ENCODE results near the gene RAB36. TPM values are rescaled to one million over a fixed set of nuclear protein-coding genes. Genes with fewer than 3 reads are reported as not detected.

The RAB36 gene
- total and polyA plus RNA-seq, 2 experiments from 2014 or later = 2.7 to 5.3 TPM

DNA sequence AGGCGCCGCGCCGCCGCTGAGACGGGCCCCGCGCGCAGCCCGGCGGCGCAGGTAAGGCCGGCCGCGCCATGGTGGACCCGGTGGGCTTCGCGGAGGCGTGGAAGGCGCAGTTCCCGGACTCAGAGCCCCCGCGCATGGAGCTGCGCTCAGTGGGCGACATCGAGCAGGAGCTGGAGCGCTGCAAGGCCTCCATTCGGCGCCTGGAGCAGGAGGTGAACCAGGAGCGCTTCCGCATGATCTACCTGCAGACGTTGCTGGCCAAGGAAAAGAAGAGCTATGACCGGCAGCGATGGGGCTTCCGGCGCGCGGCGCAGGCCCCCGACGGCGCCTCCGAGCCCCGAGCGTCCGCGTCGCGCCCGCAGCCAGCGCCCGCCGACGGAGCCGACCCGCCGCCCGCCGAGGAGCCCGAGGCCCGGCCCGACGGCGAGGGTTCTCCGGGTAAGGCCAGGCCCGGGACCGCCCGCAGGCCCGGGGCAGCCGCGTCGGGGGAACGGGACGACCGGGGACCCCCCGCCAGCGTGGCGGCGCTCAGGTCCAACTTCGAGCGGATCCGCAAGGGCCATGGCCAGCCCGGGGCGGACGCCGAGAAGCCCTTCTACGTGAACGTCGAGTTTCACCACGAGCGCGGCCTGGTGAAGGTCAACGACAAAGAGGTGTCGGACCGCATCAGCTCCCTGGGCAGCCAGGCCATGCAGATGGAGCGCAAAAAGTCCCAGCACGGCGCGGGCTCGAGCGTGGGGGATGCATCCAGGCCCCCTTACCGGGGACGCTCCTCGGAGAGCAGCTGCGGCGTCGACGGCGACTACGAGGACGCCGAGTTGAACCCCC is 35.8 kb downstream of the RAB36 start:
- TF ChIP-seq, protein P1, sequence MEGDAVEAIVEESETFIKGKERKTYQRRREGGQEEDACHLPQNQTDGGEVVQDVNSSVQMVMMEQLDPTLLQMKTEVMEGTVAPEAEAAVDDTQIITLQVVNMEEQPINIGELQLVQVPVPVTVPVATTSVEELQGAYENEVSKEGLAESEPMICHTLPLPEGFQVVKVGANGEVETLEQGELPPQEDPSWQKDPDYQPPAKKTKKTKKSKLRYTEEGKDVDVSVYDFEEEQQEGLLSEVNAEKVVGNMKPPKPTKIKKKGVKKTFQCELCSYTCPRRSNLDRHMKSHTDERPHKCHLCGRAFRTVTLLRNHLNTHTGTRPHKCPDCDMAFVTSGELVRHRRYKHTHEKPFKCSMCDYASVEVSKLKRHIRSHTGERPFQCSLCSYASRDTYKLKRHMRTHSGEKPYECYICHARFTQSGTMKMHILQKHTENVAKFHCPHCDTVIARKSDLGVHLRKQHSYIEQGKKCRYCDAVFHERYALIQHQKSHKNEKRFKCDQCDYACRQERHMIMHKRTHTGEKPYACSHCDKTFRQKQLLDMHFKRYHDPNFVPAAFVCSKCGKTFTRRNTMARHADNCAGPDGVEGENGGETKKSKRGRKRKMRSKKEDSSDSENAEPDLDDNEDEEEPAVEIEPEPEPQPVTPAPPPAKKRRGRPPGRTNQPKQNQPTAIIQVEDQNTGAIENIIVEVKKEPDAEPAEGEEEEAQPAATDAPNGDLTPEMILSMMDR (IDR thresholded peaks at IDR 0.05; ENCODE audit: poor library complexity) = no peak
- no peak for TF ChIP-seq EZH2phosphoT487 (IDR thresholded peaks at IDR 0.05; ENCODE audit: low read depth, severe bottlenecking, unreplicated experiment)
- TF ChIP-seq EZH2 (IDR thresholded peaks at IDR 0.05; ENCODE audit: borderline replicate concordance) = no peak
- H3K27me3 ChIP-seq = no peaks in the 10 kb centered on the region
- peaks cover 51% of the 10 kb centered on the region for H3K4me1 ChIP-seq (ENCODE audit: insufficient read depth)
- H3K4me2 ChIP-seq = peak overlapping the region; percentile 97
- H3K79me2 ChIP-seq = peaks cover 50% of the 10 kb centered on the region
- WGBS (ENCODE audit: low lambda C conversion rate, missing lambda C conversion rate) = 4% methylated on average over 93 of the region's 112 CpGs
- H2AFZ ChIP-seq = no peak overlapping the region
- peak overlapping the region; percentile 77 for H3K27ac ChIP-seq
- H3K9me3 ChIP-seq (ENCODE audit: low read depth) = no peaks in the 10 kb centered on the region
- no peaks in the 10 kb centered on the region for H3K36me3 ChIP-seq (replicated peaks; ENCODE audit: insufficient read depth, low read depth)
- no peak for DNase-seq (ENCODE audit: low spot score)
- H3K9me2 ChIP-seq (replicated peaks; ENCODE audit: insufficient read depth) = no peaks in the 10 kb centered on the region
- H4K20me1 ChIP-seq (ENCODE audit: insufficient read depth, poor library complexity, severe bottlenecking) = peaks cover 49% of the 10 kb centered on the region
- H3K4me3 ChIP-seq = peak overlapping the region; percentile 82

DNA sequence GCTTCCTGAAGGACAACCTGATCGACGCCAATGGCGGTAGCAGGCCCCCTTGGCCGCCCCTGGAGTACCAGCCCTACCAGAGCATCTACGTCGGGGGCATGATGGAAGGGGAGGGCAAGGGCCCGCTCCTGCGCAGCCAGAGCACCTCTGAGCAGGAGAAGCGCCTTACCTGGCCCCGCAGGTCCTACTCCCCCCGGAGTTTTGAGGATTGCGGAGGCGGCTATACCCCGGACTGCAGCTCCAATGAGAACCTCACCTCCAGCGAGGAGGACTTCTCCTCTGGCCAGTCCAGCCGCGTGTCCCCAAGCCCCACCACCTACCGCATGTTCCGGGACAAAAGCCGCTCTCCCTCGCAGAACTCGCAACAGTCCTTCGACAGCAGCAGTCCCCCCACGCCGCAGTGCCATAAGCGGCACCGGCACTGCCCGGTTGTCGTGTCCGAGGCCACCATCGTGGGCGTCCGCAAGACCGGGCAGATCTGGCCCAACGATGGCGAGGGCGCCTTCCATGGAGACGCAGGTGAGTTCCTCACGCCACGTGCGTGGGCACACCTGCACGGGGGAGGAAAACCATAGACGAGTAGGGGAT is 36.5 kb downstream of the RAB36 start:
- Histone ChIP-seq H3K27ac (no peak overlapping the region), H3K36me3 (replicated peaks; ENCODE audit: insufficient read depth, low read depth) (no peaks in the 10 kb centered on the region), H3K4me2 (peak overlapping the region; percentile 97), H3K27me3 (no peaks in the 10 kb centered on the region), H2AFZ (no peak overlapping the region), H3K4me1 (ENCODE audit: insufficient read depth) (peaks cover 51% of the 10 kb centered on the region), H4K20me1 (ENCODE audit: insufficient read depth, poor library complexity, severe bottlenecking) (peaks cover 56% of the 10 kb centered on the region), H3K9me3 (ENCODE audit: low read depth) (no peaks in the 10 kb centered on the region), H3K9me2 (replicated peaks; ENCODE audit: insufficient read depth) (no peaks in the 10 kb centered on the region), H3K79me2 (peaks cover 57% of the 10 kb centered on the region), H3K4me3 (peak overlapping the region; percentile 82)
- no peak for DNase-seq (ENCODE audit: low spot score)
- WGBS (ENCODE audit: low lambda C conversion rate, missing lambda C conversion rate) = 29% methylated on average over 42 of the region's 43 CpGs
- TF ChIP-seq, protein P1 (IDR thresholded peaks at IDR 0.05; ENCODE audit: poor library complexity) = no peak
- TF ChIP-seq EZH2phosphoT487 (IDR thresholded peaks at IDR 0.05; ENCODE audit: low read depth, severe bottlenecking, unreplicated experiment) = no peak
- TF ChIP-seq EZH2 (IDR thresholded peaks at IDR 0.05; ENCODE audit: borderline replicate concordance) = no peak

DNA sequence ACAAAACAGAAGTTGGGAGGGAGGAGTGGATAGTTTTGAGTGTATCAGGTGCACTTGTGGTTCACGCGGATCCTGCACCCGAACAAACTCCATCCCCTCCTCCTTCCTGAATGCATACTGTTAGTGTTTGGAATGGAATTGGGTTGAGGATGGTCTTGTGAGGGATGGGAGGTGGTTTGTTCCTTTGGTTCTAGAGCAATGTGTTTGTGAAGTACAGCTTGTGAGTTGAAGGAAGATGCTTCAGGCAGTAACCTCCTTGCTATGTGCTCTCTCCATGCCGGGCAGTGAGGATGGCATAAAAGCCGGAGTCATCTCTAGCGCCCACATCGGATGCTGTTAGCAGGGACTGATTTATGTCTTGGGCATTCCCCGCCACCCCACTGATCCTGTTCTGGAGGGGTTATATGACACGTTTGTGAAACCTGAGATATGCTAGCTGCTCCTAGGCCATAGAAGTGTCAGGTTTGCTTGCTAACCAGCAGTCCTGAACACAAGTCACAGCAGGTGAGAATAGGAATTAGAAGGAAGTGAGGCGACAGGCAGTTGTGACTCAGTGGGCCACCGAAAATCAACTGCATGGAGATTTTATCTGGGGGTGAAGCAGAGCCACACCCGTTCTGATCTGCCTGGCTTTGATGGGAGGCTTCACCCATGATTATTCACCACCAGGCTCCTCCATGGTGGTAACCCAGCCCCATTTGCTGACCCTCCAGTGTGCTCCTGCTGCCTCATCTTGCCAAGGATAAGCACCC is 37.2 kb downstream of the RAB36 start:
- peak overlapping the region; percentile 82 for H3K4me3 ChIP-seq
- H3K9me2 ChIP-seq (replicated peaks; ENCODE audit: insufficient read depth) = no peaks in the 10 kb centered on the region
- H3K79me2 ChIP-seq = peaks cover 64% of the 10 kb centered on the region
- TF ChIP-seq EZH2 (IDR thresholded peaks at IDR 0.05; ENCODE audit: borderline replicate concordance) = no peak
- H3K27me3 ChIP-seq = no peaks in the 10 kb centered on the region
- H4K20me1 ChIP-seq (ENCODE audit: insufficient read depth, poor library complexity, severe bottlenecking) = peaks cover 63% of the 10 kb centered on the region
- no peak overlapping the region for H2AFZ ChIP-seq
- H3K4me2 ChIP-seq = peak overlapping the region; percentile 97
- no peak overlapping the region for H3K27ac ChIP-seq
- WGBS (ENCODE audit: low lambda C conversion rate, missing lambda C conversion rate) = 20% methylated on average over 12 of the region's 12 CpGs
- H3K9me3 ChIP-seq (ENCODE audit: low read depth) = no peaks in the 10 kb centered on the region
- no peaks in the 10 kb centered on the region for H3K36me3 ChIP-seq (replicated peaks; ENCODE audit: insufficient read depth, low read depth)
- peak; percentile 56 for DNase-seq (ENCODE audit: low spot score)
- H3K4me1 ChIP-seq (ENCODE audit: insufficient read depth) = peaks cover 51% of the 10 kb centered on the region
